Neural crest cell (in vitro differentiated cells): ENCODE measurements around the gene CHST14. TPM values are rescaled to one million over a fixed set of nuclear protein-coding genes. Genes with fewer than 3 reads are reported as not detected.
A peak's percentile ranks its signal among the peaks of the same experiment; 100 is the strongest.

Experiments used
- DNase-seq: peaks from one replicate; pipeline ENCODE4 v3.0.0; 2021; ENCODE audit warnings: low read depth, mixed read lengths, low spot score
- H3K27ac Mint-ChIP-seq: one replicate; pipeline ENCODE4 v1.8.0; 2021; ENCODE audit warnings: mild to moderate bottlenecking, mixed read lengths; ENCODE audit not compliant: unreplicated experiment
- H3K27me3 Mint-ChIP-seq: 2 replicates; pipeline ENCODE4 v1.8.0; 2021; ENCODE audit warnings: low read depth, mild to moderate bottlenecking, mixed read lengths
- H3K36me3 Mint-ChIP-seq: 2 replicates; pipeline ENCODE4 v1.8.0; 2021; ENCODE audit warnings: low read depth, mild to moderate bottlenecking, mixed read lengths
- H3K4me1 Mint-ChIP-seq: 2 replicates; pipeline ENCODE4 v1.8.0; 2021; ENCODE audit warnings: mixed read lengths
- H3K4me3 Mint-ChIP-seq: one replicate; pipeline ENCODE4 v1.8.0; 2021; ENCODE audit warnings: mild to moderate bottlenecking, mixed read lengths
- H3K9me3 Mint-ChIP-seq: 2 replicates; pipeline ENCODE4 v1.8.0; 2021; ENCODE audit warnings: mixed read lengths
- total RNA-seq: library from RNA; stranded (reverse); gene quantifications from 2 replicates; pipeline ENCODE4 v1.2.1, GENCODE V29; 2021
- TF ChIP-seq, protein P1 (sequence below): fragments of 200-600 bp; sonication (generic); conservative IDR thresholded peaks from 2 replicates; pipeline ENCODE4 v1.5.0; 2021; ENCODE audit warnings: antibody characterized with exemption, mild to moderate bottlenecking

CHST14 gene
- total RNA-seq, 1 donor from 2014 or later, result 37.1 TPM

DNA sequence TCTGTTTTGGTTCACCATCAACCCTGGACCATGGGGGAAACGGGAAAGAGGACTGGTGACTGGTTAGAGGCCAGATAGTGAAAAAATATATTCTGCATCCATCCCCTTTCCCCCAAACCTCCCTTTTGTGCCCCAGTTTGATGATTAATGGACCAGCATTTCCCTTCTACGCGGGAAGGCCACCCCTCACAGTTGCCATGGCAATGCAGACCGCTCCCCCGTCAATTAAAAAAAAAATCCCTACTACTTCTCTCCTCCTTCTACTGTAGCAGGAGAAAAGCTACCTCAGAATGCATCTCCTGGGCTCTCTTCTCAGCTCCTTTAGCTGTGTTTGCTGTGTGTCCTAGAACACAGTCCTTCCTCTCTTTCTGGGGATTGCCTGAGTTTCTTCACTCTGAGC, 26.0 kb upstream of the CHST14 start:
- Mint-ChIP-seq H3K36me3 (no peaks in the 10 kb centered on the region), H3K4me1 (peaks cover 46% of the 10 kb centered on the region), H3K27me3 (peaks cover 27% of the 10 kb centered on the region), H3K27ac (no peak overlapping the region), H3K4me3 (peak overlapping the region; percentile 95), H3K9me3 (no peaks in the 10 kb centered on the region)
- no peak for DNase-seq
- TF ChIP-seq, protein P1, sequence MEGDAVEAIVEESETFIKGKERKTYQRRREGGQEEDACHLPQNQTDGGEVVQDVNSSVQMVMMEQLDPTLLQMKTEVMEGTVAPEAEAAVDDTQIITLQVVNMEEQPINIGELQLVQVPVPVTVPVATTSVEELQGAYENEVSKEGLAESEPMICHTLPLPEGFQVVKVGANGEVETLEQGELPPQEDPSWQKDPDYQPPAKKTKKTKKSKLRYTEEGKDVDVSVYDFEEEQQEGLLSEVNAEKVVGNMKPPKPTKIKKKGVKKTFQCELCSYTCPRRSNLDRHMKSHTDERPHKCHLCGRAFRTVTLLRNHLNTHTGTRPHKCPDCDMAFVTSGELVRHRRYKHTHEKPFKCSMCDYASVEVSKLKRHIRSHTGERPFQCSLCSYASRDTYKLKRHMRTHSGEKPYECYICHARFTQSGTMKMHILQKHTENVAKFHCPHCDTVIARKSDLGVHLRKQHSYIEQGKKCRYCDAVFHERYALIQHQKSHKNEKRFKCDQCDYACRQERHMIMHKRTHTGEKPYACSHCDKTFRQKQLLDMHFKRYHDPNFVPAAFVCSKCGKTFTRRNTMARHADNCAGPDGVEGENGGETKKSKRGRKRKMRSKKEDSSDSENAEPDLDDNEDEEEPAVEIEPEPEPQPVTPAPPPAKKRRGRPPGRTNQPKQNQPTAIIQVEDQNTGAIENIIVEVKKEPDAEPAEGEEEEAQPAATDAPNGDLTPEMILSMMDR, result no peak

DNA sequence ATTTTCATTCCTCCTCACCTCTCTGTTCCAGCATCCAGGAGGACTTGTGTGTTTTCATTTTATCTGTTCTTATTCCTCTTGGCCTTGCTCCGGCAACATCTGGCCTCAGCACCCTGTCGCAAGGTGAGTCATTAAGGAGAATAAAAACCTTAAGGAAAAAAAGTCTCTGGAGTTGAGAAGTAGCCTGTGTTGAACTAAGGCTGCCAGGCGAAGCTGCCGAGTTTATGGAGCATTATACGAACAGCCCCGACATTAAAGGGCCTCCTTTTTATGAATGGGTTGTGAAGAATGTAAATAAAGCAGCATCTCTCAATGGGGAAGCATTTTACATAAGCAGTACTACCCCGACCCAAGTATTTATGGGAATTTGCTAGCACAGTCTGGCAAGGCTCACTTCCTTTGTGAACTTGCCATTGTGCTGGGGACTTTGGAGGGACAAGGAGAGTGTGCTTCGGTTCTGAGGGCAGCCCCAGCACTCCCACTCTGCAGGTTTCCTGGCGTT, 25.3 kb upstream of the CHST14 start:
- no peaks in the 10 kb centered on the region for H3K36me3 Mint-ChIP-seq
- H3K4me3 Mint-ChIP-seq, result peak overlapping the region; percentile 81
- peaks cover 40% of the 10 kb centered on the region for H3K4me1 Mint-ChIP-seq
- H3K9me3 Mint-ChIP-seq, result no peaks in the 10 kb centered on the region
- no peak overlapping the region for H3K27ac Mint-ChIP-seq
- TF ChIP-seq, protein P1, result no peak
- peaks cover 22% of the 10 kb centered on the region for H3K27me3 Mint-ChIP-seq
- no peak for DNase-seq

GRCh38 chr15:40446144-40446543, 24.6 kb upstream of the CHST14 start:
- DNase-seq, result no peak
- TF ChIP-seq, protein P1, result no peak
- no peaks in the 10 kb centered on the region for H3K9me3 Mint-ChIP-seq
- H3K27me3 Mint-ChIP-seq, result peaks cover 22% of the 10 kb centered on the region
- H3K4me3 Mint-ChIP-seq, result no peak overlapping the region
- no peaks in the 10 kb centered on the region for H3K36me3 Mint-ChIP-seq
- peaks cover 42% of the 10 kb centered on the region for H3K4me1 Mint-ChIP-seq
- H3K27ac Mint-ChIP-seq, result no peak overlapping the region

DNA sequence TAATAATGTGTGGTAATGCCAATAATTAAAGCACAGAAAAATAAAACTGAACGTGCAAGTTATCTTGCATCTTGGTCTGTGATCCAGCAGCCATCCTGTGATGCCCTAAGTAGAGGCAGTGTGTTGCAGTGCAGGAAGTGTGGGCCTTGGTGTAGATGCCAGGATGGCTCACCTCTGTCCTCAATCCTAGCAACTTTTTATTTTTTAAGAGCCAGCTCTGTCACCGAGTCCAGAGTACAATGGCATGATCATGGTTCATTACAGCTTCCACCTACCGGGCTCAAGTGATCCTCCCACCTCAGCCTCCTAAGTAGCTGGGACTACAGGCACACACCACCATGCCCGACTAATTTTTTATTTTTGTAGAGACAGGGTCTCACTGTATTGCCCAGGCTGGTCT, 22.4 kb upstream of the CHST14 start:
- DNase-seq, result no peak
- no peaks in the 10 kb centered on the region for H3K9me3 Mint-ChIP-seq
- no peak overlapping the region for H3K4me3 Mint-ChIP-seq
- no peaks in the 10 kb centered on the region for H3K36me3 Mint-ChIP-seq
- H3K27me3 Mint-ChIP-seq, result peaks cover 10% of the 10 kb centered on the region
- H3K4me1 Mint-ChIP-seq, result peaks cover 53% of the 10 kb centered on the region
- TF ChIP-seq, protein P1, result no peak
- no peak overlapping the region for H3K27ac Mint-ChIP-seq

GRCh38 chr15:40449275-40449674, 21.5 kb upstream of the CHST14 start:
- TF ChIP-seq, protein P1, result no peak
- Mint-ChIP-seq H3K9me3 (no peaks in the 10 kb centered on the region), H3K36me3 (no peaks in the 10 kb centered on the region), H3K4me1 (peaks cover 50% of the 10 kb centered on the region), H3K27me3 (peaks cover 3% of the 10 kb centered on the region), H3K4me3 (no peak overlapping the region), H3K27ac (no peak overlapping the region)
- DNase-seq, result no peak
